Type B pancreatic cell (in vitro differentiated cells): ENCODE data around the gene ACTC1. TPM values are rescaled to one million over a fixed set of nuclear protein-coding genes. Genes with fewer than 3 reads are reported as not detected.

Source experiments
- DNase-seq: peaks from one replicate; pipeline ENCODE4 v3.0.0; 2021; ENCODE audit warnings: mixed read lengths; ENCODE audit not compliant: unreplicated experiment; ENCODE audit errors: extremely low spot score
- H3K27ac Mint-ChIP-seq: 2 replicates; pipeline ENCODE4 v1.8.0; 2021; ENCODE audit warnings: mild to moderate bottlenecking, mixed read lengths
- H3K27me3 Mint-ChIP-seq: 2 replicates; pipeline ENCODE4 v1.8.0; 2021; ENCODE audit warnings: mixed read lengths
- H3K36me3 Mint-ChIP-seq: 2 replicates; pipeline ENCODE4 v1.8.0; 2021; ENCODE audit warnings: mixed read lengths
- H3K4me1 Mint-ChIP-seq: one replicate; pipeline ENCODE4 v1.8.0; 2021; ENCODE audit warnings: mixed read lengths; ENCODE audit not compliant: unreplicated experiment
- H3K4me3 Mint-ChIP-seq: 2 replicates; pipeline ENCODE4 v1.8.0; 2021; ENCODE audit warnings: mild to moderate bottlenecking, mixed read lengths
- H3K9me3 Mint-ChIP-seq: 2 replicates; pipeline ENCODE4 v1.8.0; 2021; ENCODE audit warnings: mixed read lengths
- total RNA-seq: library from RNA; stranded (reverse); gene quantifications from 2 replicates; pipeline ENCODE4 v1.2.1, GENCODE V29; 2021; ENCODE audit warnings: low replicate concordance
- TF ChIP-seq, protein P1 (sequence below): fragments of 200-600 bp; sonication (generic); conservative IDR thresholded peaks from 2 replicates; pipeline ENCODE4 v1.5.0; 2021; ENCODE audit warnings: antibody characterized with exemption, mild to moderate bottlenecking

ACTC1 gene
- total RNA-seq, 1 donor from 2014 or later, result 19.7 TPM

GRCh38 chr15:34768530-34768929 lies 26.8 kb downstream of the ACTC1 start:
- Mint-ChIP-seq H3K9me3 (no peaks in the 10 kb centered on the region), H3K36me3 (no peaks in the 10 kb centered on the region), H3K27ac (no peak overlapping the region), H3K27me3 (peaks cover 13% of the 10 kb centered on the region), H3K4me1 (no peaks in the 10 kb centered on the region), H3K4me3 (no peak overlapping the region)
- TF ChIP-seq, protein P1, sequence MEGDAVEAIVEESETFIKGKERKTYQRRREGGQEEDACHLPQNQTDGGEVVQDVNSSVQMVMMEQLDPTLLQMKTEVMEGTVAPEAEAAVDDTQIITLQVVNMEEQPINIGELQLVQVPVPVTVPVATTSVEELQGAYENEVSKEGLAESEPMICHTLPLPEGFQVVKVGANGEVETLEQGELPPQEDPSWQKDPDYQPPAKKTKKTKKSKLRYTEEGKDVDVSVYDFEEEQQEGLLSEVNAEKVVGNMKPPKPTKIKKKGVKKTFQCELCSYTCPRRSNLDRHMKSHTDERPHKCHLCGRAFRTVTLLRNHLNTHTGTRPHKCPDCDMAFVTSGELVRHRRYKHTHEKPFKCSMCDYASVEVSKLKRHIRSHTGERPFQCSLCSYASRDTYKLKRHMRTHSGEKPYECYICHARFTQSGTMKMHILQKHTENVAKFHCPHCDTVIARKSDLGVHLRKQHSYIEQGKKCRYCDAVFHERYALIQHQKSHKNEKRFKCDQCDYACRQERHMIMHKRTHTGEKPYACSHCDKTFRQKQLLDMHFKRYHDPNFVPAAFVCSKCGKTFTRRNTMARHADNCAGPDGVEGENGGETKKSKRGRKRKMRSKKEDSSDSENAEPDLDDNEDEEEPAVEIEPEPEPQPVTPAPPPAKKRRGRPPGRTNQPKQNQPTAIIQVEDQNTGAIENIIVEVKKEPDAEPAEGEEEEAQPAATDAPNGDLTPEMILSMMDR, result no peak
- DNase-seq, result no peak

DNA sequence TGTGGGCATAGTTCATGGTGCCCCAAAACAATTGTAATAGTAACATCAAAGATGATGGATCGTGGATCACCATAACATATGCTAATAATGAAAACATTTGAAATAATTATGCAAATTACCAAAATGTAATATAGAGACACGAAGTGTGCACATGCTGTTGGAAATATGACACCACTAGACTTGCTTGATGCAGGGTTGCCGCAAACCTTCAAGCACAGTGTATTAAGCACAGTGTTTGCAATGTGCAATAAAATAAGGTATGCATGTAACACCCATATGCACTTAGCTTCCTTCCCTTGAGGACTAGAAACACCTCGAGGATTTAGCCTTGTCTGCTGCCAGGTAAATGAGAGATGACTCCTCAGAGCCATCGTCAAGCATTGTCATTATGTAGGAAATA lies 29.6 kb downstream of the ACTC1 start:
- Mint-ChIP-seq H3K36me3 (no peaks in the 10 kb centered on the region), H3K9me3 (no peaks in the 10 kb centered on the region), H3K4me1 (no peaks in the 10 kb centered on the region), H3K27ac (no peak overlapping the region), H3K27me3 (peaks cover 12% of the 10 kb centered on the region), H3K4me3 (no peak overlapping the region)
- TF ChIP-seq, protein P1, result no peak
- DNase-seq, result no peak

DNA sequence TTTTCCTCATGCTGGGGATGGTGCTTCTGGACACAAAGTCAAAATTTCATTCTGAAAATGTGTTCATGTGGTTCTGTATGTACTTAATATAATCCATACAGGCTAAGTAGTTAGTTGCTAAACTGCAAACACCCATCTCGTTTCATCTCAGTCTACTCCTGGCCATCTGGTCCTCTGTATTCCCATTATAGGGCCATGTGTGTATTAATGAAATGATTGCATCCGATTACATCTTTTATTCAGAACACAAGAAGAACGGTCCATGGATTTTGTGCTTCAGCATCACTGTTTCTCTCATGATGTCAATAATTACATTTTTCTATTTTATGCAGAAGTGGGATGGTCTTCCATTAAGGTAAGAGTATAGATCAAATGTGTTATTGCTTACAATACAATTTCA lies 34.4 kb downstream of the ACTC1 start:
- Mint-ChIP-seq H3K4me1 (no peaks in the 10 kb centered on the region), H3K36me3 (no peaks in the 10 kb centered on the region), H3K9me3 (no peaks in the 10 kb centered on the region), H3K27ac (no peak overlapping the region), H3K4me3 (no peak overlapping the region), H3K27me3 (peaks cover 58% of the 10 kb centered on the region)
- no peak for DNase-seq
- TF ChIP-seq, protein P1, result no peak

DNA sequence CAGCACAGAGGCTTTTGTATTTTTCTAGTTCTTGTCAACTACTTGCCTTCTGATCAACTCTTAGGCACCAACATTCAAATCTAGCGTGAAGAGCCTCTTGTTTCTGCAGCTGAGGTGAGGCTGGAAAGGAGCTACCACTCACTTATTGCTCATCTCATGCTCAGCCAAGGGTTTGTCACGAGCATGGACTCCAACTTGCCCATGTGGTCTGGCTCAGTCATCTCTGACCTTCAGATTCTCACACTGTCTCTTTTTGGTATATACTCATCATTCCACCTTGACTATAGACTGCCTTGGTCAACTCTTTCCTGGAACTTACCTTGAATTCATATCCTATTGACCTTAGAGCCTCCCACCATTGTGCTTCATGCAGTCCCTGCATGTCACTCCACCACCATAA lies 35.4 kb downstream of the ACTC1 start:
- Mint-ChIP-seq H3K27ac (no peak overlapping the region), H3K36me3 (no peaks in the 10 kb centered on the region), H3K4me3 (no peak overlapping the region), H3K9me3 (no peaks in the 10 kb centered on the region), H3K27me3 (peaks cover 67% of the 10 kb centered on the region), H3K4me1 (no peaks in the 10 kb centered on the region)
- no peak for DNase-seq
- TF ChIP-seq, protein P1, result no peak

- peaks cover 69% of the 10 kb centered on the region for H3K27me3 Mint-ChIP-seq
- no peaks in the 10 kb centered on the region for H3K9me3 Mint-ChIP-seq
- no peak for DNase-seq
- no peaks in the 10 kb centered on the region for H3K4me1 Mint-ChIP-seq
- H3K36me3 Mint-ChIP-seq, result no peaks in the 10 kb centered on the region
- no peak overlapping the region for H3K4me3 Mint-ChIP-seq
- TF ChIP-seq, protein P1, result no peak
- H3K27ac Mint-ChIP-seq, result no peak overlapping the region
Measured at GRCh38 chr15:34759347-34759746, 36.0 kb downstream of the ACTC1 start.

DNA sequence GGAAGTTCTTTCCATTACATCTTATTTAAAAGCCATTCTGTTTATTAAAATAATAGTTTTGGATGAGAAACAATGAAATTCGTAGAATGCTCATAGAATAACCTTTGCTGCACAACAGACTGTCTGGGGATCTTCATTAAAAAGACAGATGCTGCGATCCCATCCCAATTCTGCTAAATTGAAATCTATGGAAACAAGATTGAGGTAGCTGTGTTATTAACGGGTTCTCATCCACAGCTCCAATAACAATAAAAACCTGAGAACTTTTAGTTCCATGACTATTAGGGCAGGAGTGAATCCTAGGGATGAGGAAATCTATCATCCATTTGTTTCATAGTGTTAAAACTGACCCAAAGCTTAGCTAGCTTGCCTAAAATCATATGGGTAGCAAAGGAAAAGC lies 38.1 kb downstream of the ACTC1 start:
- Mint-ChIP-seq H3K36me3 (no peaks in the 10 kb centered on the region), H3K27me3 (peaks cover 87% of the 10 kb centered on the region), H3K9me3 (no peaks in the 10 kb centered on the region), H3K27ac (no peak overlapping the region), H3K4me3 (no peak overlapping the region), H3K4me1 (no peaks in the 10 kb centered on the region)
- TF ChIP-seq, protein P1, result no peak
- DNase-seq, result no peak
